ENCODE data around the gene TAS2R38. TPM values are rescaled to one million over a fixed set of nuclear protein-coding genes. Genes with fewer than 3 reads are reported as not detected.
"Not testable (repeated sequence)": the region's sequence is repeated elsewhere in the genome, so short reads cannot be mapped to it uniquely, and the experiment has no call there.

The TAS2R38 gene
- total and polyA plus RNA-seq, 12 donors: not detected

DNA sequence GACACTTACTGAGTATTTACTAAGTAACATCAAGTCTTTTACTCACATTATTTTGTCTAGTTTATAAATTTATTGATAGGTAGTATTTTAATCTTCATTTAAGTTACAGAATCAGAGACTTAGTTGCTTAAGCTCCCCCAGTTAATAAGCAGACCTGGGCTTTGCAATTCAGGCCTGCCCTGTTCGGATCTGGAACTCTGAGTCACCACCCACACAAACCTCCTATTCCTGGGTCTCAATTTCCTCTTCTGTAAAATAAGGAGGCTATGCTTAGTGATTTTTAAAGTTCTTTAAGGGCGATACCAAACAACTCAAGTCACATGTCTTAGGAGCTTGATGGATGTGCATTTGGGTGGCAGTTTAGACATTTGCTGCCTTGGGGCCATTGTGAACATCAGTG lies 18.6 kb upstream of the TAS2R38 start:
- Histone ChIP-seq H3K4me3 (no peak overlapping the region), H3K27me3 (no peaks in the 10 kb centered on the region), H3K4me1 (replicated peaks in 1 of 2) (no peaks in the 10 kb centered on the region), H3K9me3 (replicated peaks in 1 of 3) (no peaks in the 10 kb centered on the region), H3K27ac (no peak overlapping the region), H3K36me3 (replicated peaks in 1 of 2) (no peaks in the 10 kb centered on the region)
- TF ChIP-seq POLR2A (IDR thresholded peaks at IDR 0.05) (no peak), CTCF (IDR thresholded peaks at IDR 0.05) (no peak)
- intact Hi-C loops (cut with DNase I): no loop called here
- no peak for DNase-seq
- 59 to 77% (median 65%) methylated on average over 2 of the region's 2 CpGs for WGBS, 4 donors

GRCh38 chr7:141991140-141991539 lies 17.6 kb upstream of the TAS2R38 start:
- TF ChIP-seq POLR2A (IDR thresholded peaks at IDR 0.05): no peak
- no peak for TF ChIP-seq CTCF (IDR thresholded peaks at IDR 0.05)
- Histone ChIP-seq H3K27me3 (no peaks in the 10 kb centered on the region), H3K4me3 (no peak overlapping the region), H3K27ac (no peak overlapping the region), H3K9me3 (replicated peaks in 1 of 3) (no peaks in the 10 kb centered on the region), H3K4me1 (replicated peaks in 1 of 2) (no peaks in the 10 kb centered on the region), H3K36me3 (replicated peaks in 1 of 2) (no peaks in the 10 kb centered on the region)
- whole genome bisulfite sequencing, 4 donors: 55 to 83% (median 79%) methylated on average over 6 of the region's 6 CpGs
- DNase-seq: no peak
- intact Hi-C loops (cut with DNase I): no loop called here

- WGBS, 4 donors: 51 to 79% (median 60%) methylated on average over 2 of the region's 2 CpGs
- Histone ChIP-seq H3K27ac (no peak overlapping the region), H3K27me3 (no peaks in the 10 kb centered on the region), H3K4me3 (no peak overlapping the region), H3K36me3 (replicated peaks in 1 of 2) (no peaks in the 10 kb centered on the region), H3K9me3 (replicated peaks in 1 of 3) (no peaks in the 10 kb centered on the region), H3K4me1 (replicated peaks in 1 of 2) (no peaks in the 10 kb centered on the region)
- no peak for TF ChIP-seq CTCF (IDR thresholded peaks at IDR 0.05)
- TF ChIP-seq POLR2A (IDR thresholded peaks at IDR 0.05): no peak
- intact Hi-C loops (cut with DNase I): no loop called here
- DNase-seq: no peak
These were observed 16.6 kb upstream of the TAS2R38 start for GRCh38 chr7:141990011-141990725.

DNA sequence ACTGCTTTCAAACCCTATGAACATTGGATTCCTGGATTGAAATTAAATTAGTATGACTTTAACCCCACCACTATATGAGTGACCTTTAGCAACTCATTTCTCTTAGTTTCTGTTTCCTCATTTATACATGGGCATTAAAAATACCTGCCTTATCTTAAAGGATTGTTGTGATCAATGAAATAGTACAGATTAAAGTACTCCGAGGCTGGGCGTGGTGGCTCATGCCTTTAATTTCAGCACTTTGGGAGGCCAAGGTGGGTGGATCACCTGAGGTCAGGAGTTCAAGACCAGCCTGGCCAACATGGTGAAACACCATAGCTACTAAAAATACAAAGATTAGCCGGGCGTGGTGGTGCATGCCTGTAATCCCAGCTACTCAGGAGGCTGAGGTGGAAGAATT lies 14.2 kb upstream of the TAS2R38 start:
- H3K36me3 ChIP-seq (replicated peaks in 1 of 2); H3K9me3 ChIP-seq (replicated peaks in 1 of 3); H3K27ac ChIP-seq; H3K27me3 ChIP-seq; H3K4me3 ChIP-seq; H3K4me1 ChIP-seq (replicated peaks in 1 of 2); DNase-seq; intact Hi-C loops (cut with DNase I): not testable (repeated sequence)
- WGBS, 4 donors: 68 to 77% (median 70%) methylated on average over 4 of the region's 4 CpGs

DNA sequence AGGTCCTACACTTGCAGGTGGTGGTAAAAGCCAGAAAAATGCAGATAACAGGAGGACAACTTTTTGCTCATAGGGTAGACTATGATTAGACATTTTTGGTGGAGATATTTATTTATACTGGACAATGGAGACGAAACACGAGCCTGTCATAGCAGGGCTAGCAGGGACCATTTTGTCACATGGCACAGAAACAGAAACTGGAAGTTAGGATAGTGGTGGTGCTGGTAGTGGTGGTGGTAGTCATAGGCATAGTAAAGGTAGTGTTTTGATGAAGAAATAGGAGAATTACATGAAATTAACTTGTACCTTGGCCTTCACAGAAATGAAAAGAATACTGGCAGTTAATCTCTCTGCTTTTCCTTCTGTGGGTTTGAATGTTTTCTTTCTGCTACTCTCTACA lies 13.3 kb upstream of the TAS2R38 start:
- no peaks in the 10 kb centered on the region for H3K4me1 ChIP-seq (replicated peaks in 1 of 2)
- H3K4me3 ChIP-seq: no peak overlapping the region
- no peaks in the 10 kb centered on the region for H3K27me3 ChIP-seq
- no peak for TF ChIP-seq POLR2A (IDR thresholded peaks at IDR 0.05)
- WGBS, 4 donors: 56 to 73% (median 65%) methylated on average over 2 of the region's 2 CpGs
- no peaks in the 10 kb centered on the region for H3K36me3 ChIP-seq (replicated peaks in 1 of 2)
- intact Hi-C loops (cut with DNase I): no loop called here
- no peak for DNase-seq
- H3K9me3 ChIP-seq (replicated peaks in 1 of 3): no peaks in the 10 kb centered on the region
- H3K27ac ChIP-seq: no peak overlapping the region

DNA sequence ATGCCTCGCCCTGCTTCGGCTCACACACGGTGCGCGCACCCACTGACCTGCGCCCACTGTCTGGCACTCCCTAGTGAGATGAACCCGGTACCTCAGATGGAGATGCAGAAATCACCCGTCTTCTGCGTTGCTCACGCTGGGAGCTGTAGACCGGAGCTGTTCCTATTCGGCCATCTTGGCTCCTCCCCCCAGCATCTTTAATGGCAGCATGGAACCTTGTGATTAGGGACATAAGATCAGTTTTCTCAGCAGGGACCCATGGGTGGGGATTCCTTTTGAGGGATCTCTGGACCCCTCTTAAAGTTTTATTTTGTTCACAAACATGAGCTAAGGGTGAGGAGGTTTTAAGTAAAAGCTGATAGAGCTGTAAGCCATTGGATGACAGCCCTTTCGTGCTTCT lies 12.4 kb upstream of the TAS2R38 start:
- H3K9me3 ChIP-seq (replicated peaks in 1 of 3); H3K27ac ChIP-seq; H3K36me3 ChIP-seq (replicated peaks in 1 of 2); H3K4me3 ChIP-seq; H3K4me1 ChIP-seq (replicated peaks in 1 of 2); intact Hi-C loops (cut with DNase I); H3K27me3 ChIP-seq; DNase-seq: not testable (repeated sequence)
- 80 to 91% (median 87%) methylated on average over 5 to 8 of the region's 13 CpGs for WGBS, 4 donors
